GM18909 (cell line): Measurements from ENCODE around the gene PLEKHG5.
"Not testable (repeated sequence)": the region's sequence is repeated elsewhere in the genome, so short reads cannot be mapped to it uniquely, and the experiment has no call there.

Experiments used
- ATAC-seq: cut with Tn5 transposase; IDR thresholded peaks from one replicate; pipeline ENCODE4 v1.9.1; 2021; ENCODE audit warnings: mild to moderate bottlenecking; ENCODE audit not compliant: unreplicated experiment, poor library complexity

The PLEKHG5 gene

DNA sequence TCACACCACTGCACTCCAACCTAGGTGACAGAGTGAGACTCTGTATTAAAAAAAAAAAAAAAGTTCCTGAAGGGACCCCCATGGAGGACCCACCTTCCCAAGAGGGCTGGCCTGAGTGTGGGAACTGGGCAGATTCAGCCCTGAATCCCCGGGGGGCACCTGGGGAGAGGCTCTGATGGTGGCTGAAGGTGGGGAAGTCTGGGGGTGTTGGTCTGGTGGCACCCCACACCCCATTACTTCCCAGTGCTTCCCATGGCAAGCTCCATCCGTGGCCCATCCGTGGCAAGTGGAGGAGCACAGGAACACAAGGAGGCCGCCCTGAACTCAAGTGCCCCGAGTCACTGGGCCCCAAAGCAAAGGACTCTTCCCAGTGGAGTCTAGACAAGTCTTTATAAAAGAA is 24.7 kb downstream of the PLEKHG5 start:
- ATAC-seq: no peak

DNA sequence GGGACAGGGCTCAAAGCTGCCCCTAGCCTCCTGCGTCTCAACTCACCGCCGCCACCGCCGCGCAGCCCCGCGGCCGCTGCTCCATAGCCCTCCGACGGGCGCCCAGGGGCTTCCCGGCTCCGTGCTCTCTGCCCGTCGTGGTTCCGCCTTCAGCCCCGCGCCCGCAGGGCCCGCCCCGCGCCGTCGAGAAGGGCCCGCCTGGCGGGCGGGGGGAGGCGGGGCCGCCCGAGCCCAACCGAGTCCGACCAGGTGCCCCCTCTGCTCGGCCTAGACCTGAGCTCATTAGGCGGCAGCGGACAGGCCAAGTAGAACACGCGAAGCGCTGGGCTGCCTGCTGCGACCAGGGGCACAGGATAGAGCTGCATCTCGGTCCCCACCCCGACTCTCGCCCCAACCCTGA is 25.4 kb downstream of the PLEKHG5 start, which contains the start of gene TNFRSF25:
Gene TNFRSF25 (minus strand): TSS at position 151 of the 400 bp plus-strand sequence. CDS start 66 bp downstream, at position 85.
- no peak for ATAC-seq

GRCh38 chr1:6465461-6466005 is 25.9 kb downstream of the PLEKHG5 start:
- no peak for ATAC-seq

GRCh38 chr1:6464915-6465314 is 26.6 kb downstream of the PLEKHG5 start:
- no peak for ATAC-seq

DNA sequence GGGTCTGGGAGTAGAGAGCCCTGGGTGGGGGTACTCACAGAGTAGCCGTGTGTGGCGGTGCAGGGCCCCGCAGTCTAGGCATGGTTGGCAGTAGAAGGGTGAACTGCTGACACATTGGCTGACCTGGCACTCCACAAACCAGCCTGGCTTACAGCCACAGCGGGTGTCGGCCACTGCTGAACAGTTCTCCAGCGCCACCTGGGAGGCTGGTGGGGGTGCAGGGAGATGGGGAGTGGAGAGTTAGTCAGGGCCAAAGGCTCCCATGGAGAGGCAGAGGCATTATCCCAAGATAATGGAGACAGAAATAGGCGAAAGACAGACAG is 27.0 kb downstream of the PLEKHG5 start:
- ATAC-seq: no peak

- no peak for ATAC-seq
These were observed 28.4 kb downstream of the PLEKHG5 start for GRCh38 chr1:6463120-6463412.

DNA sequence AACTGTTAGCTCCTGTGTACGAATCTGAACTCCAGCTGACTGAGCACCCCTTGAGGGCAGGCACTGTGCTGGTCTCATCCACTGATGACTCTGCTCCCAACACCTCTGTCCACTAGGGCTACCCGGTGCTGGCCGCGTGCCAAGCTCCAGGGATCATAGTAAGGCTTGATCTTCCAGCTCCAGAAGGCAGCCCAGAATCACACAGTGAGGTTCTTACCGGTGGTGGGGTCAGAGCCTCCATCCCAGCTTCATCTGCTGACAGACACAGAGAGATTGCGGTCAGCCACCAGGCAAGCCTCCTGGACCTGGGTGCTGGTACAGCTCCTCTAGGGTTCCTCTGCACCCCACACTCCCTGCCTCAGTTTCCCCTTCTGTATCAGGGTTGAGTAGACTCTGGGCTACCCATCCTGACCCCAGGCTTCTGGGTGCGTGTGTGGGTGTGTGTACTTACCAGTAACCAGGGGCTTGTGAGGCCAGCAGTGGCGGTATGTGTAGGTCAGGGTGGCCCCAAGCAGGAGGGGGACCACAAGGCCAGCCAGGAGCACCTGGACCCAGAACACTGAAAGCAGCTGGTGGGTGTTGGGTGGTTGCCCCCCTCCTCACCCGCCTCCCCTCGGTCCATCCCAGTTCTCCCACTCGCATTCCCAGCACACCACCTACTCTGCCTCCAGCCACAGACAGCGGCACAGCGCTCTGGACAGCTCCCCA is 28.9 kb downstream of the PLEKHG5 start:
- no peak for ATAC-seq

DNA sequence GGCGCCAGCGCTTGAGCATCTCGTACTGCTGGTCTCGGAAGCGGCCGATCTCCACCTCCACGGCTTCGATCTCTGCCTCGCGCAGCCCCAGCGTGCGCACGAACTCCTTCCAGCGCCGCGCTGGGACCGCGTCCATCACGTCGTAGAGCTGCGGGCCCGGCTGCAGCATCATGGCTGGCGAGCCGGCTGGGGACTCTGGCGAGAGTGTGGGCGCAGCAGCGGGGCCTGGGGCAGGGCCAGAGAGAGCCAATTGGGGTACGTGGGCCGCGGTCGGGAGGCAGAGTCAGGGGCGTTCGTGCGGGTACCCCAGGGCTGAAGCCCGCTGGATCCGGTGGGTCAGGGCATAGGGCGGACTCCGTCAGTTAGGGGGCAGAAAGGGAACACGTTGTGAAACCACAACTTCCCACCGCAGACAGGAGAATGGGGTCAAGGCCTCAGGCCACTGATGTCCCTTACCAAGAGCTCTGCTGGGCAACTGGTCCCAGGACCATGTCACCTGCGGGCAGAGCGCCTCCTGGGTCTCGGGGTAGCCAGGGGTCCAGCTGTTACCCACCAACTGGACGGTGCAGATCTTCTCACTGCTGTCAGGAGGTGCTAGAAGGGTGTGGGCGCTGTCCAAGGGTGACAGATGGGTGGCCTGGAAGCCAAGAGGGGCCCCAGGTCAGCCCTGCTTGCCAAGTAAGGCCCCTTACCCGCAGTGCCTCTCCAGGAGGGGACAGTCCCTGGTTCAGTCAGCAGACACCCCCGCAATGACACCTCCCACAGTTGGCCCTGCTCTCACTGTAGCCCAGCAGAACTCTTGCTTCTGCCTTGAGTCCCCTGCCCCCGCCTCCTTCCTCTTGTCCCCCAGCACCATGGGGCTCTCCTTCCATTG is 29.7 kb downstream of the PLEKHG5 start:
- no peak for ATAC-seq

- no peak for ATAC-seq
These were observed 30.4 kb downstream of the PLEKHG5 start for GRCh38 chr1:6461051-6461530.

- no peak for ATAC-seq
These were observed 31.0 kb downstream of the PLEKHG5 start for GRCh38 chr1:6460301-6461050.

- ATAC-seq: no peak
These were observed 31.6 kb downstream of the PLEKHG5 start for GRCh38 chr1:6459850-6460265.

- ATAC-seq: no peak
These were observed 34.5 kb downstream of the PLEKHG5 start for GRCh38 chr1:6456800-6457466.

DNA sequence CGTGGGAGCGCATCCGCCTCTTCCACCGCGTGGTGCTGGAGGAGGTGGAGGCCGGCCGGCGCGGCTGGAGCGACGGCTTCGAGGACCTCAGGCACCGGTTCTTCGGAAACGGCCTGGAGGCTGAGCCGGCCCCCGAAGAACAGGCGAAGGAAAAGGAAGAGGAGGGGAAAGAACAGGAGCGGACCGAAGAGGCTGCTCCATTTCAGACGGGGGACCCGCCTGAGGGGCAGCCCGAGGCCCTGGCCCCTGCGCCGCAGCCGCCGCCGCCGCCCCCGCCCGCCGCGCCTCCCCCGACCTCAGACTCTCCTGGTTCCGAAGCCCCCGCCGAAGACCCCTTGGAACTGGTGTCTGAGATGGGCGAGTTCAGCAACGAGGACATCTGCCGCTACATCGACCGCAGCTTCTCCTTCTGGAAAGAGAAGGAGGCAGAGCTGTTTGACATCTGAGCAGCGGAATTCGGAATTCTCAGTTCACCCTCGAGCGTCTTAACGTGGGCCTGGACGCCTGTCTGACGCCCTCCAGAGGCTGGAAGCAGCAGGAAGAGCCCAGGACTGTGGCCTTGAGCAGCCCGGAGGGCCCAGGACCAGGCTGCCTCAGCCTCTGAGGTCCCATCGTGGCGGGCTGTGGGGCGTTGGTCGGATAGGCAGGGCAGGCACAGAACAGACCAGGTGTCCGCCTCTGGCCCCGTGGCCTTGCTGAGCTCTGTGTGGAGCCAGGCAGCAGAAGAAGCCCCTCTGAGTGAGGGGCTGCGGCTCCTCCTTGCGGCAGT is 35.5 kb downstream of the PLEKHG5 start:
- ATAC-seq: not testable (repeated sequence)

DNA sequence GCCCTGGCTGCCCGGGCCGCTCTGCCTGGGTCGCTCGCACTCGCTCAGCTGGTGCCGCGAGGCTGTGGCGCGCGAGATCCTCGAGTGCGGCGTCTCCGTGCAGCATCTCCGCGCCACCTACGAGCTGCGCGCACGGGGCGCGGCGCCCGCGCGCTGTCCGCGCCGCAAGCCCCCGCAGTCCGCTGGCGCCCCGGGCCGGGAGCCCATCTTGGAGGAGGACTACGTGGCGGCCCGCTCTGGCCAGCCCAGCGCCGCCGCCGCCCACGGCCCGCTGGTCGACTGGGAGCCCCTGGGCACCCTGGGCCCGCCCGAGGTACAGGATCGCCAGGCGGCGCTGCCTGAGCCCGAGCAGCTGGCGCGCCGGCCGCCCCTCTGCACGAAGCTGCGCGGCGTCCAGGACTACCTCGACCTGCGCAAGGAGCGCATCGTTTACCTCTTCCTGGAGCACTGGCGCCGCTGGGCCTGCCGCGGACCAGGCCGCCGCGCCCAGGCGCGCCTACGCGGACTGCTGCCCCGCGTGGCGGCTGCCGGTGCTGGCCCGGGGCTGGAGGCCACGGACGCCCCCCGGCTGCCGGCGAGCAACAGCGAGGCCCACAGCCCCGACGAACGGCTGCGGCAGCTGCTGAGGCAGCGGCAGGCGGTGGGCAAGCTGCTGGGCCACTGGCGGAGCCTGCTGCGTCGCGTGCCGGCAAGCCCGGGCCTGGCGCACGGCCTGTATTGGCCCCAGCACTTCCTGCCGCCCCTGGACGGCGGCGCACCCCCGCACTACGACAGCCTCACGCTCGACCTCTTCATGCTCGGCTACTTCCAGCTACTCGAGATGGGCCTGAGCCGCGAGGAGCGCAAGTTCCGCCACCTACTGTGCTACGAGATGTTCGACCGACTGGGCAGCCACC is 36.4 kb downstream of the PLEKHG5 start:
- no peak for ATAC-seq

DNA sequence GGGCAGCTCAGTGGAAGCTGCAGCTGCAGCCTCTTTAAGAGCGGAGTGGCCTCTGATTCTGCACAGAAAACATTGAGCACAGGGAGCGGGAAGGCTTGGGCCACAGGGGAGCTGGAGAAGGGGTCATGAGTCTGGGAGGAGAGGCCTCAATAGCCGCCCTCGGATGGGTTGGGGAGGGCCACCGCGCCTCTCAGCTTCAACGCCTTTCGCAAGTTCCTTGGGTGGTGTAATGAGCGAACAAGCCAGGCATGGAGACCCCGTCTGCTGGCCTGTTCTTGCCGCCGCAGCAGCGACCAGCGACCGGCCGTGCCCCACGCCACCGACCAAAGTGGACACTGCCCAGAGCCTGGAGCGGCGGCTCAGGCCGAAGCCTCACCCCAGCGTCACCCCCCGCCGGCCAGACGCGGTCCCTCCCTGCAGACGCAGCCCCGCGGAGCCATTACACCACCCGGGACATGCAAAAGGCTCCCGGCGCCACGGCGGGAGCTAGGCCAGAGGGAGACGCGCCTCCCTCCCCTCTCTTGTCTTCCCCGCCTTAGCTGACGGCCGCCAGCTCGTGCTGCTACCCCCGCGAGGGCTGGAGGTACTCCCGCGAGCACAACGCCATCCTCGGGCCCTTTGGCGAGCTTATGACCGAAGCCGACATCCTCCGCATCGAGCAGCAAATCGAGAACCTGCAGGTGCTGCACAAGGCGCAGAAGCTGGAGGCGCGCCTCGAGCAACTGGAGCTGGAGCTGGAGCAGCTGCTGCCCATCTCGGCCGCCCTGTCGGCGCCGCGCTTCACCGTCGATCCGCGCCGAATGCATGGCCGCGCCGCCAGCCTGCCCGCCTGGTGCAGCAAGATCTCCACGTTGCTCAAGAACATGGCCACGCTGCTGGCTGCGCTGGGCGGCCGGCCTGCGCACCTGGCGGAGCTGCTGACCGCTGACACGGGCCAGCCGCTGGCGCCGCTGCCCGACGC is 37.3 kb downstream of the PLEKHG5 start:
- ATAC-seq: not testable (repeated sequence)

- ATAC-seq: no peak
These were observed 40.5 kb downstream of the PLEKHG5 start for GRCh38 chr1:6450943-6451373.

DNA sequence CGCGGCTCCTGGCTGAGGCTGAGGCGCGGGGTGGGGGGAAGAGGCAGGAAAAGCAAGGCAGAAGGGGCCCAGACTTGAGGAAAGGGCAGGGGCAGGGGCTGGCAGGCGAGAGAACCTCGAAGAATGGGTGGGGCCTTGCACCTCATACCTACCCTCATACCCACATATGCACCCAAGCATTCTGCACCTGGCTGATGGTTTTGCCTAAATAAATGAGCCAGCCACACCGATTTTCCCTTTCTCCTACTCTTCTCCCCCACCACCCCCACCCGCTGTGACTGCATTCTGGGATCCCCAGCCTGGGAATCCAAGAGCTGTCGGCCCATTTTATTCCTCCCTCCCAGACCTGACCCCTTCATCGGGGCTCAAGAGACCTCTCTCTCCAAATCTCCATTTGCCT is 41.0 kb downstream of the PLEKHG5 start:
- ATAC-seq: not testable (repeated sequence)
